ENCODE data around the gene LRRTM4. TPM values are rescaled to one million over a fixed set of nuclear protein-coding genes. Genes with fewer than 3 reads are reported as not detected.
"Not testable (repeated sequence)": the region's sequence is repeated elsewhere in the genome, so short reads cannot be mapped to it uniquely, and the experiment has no call there.

The LRRTM4 gene
- total RNA-seq, 2 donors from 2014 or later = 0.24 TPM; not detected in 1

- no peak overlapping the region for H3K4me3 ChIP-seq
- H3K27ac ChIP-seq = no peak overlapping the region
- no peaks in the 10 kb centered on the region for H3K36me3 ChIP-seq
- no peaks in the 10 kb centered on the region for H3K4me1 ChIP-seq
- no peak for TF ChIP-seq CTCF (IDR thresholded peaks at IDR 0.05)
- H3K9me3 ChIP-seq = no peaks in the 10 kb centered on the region
- no peaks in the 10 kb centered on the region for H3K27me3 ChIP-seq
- no peak for DNase-seq (ENCODE audit: low spot score)
These were observed 791.0 kb downstream of the LRRTM4 start for GRCh38 chr2:76731157-76731556.

- no peak overlapping the region for H3K27ac ChIP-seq
- H3K9me3 ChIP-seq = no peaks in the 10 kb centered on the region
- no peak for TF ChIP-seq CTCF (IDR thresholded peaks at IDR 0.05)
- H3K36me3 ChIP-seq = no peaks in the 10 kb centered on the region
- H3K4me3 ChIP-seq = no peak overlapping the region
- no peak for DNase-seq (ENCODE audit: low spot score)
- no peaks in the 10 kb centered on the region for H3K27me3 ChIP-seq
- H3K4me1 ChIP-seq = no peaks in the 10 kb centered on the region
These were observed 792.2 kb downstream of the LRRTM4 start for GRCh38 chr2:76730021-76730420.

GRCh38 chr2:76721226-76721625 lies 801.0 kb downstream of the LRRTM4 start:
- no peaks in the 10 kb centered on the region for H3K9me3 ChIP-seq
- no peak for DNase-seq (ENCODE audit: low spot score)
- no peaks in the 10 kb centered on the region for H3K4me1 ChIP-seq
- H3K36me3 ChIP-seq = no peaks in the 10 kb centered on the region
- TF ChIP-seq CTCF (IDR thresholded peaks at IDR 0.05) = no peak
- H3K4me3 ChIP-seq = no peak overlapping the region
- no peaks in the 10 kb centered on the region for H3K27me3 ChIP-seq
- no peak overlapping the region for H3K27ac ChIP-seq

GRCh38 chr2:76713312-76713711 lies 808.9 kb downstream of the LRRTM4 start:
- H3K4me1 ChIP-seq = no peaks in the 10 kb centered on the region
- no peaks in the 10 kb centered on the region for H3K27me3 ChIP-seq
- no peak for TF ChIP-seq CTCF (IDR thresholded peaks at IDR 0.05)
- H3K27ac ChIP-seq = no peak overlapping the region
- DNase-seq (ENCODE audit: low spot score) = no peak
- no peak overlapping the region for H3K4me3 ChIP-seq
- no peaks in the 10 kb centered on the region for H3K9me3 ChIP-seq
- H3K36me3 ChIP-seq = no peaks in the 10 kb centered on the region

GRCh38 chr2:76711490-76711889 lies 810.7 kb downstream of the LRRTM4 start:
- H3K27ac ChIP-seq = no peak overlapping the region
- no peaks in the 10 kb centered on the region for H3K36me3 ChIP-seq
- H3K27me3 ChIP-seq = no peaks in the 10 kb centered on the region
- no peak for DNase-seq (ENCODE audit: low spot score)
- no peaks in the 10 kb centered on the region for H3K9me3 ChIP-seq
- no peaks in the 10 kb centered on the region for H3K4me1 ChIP-seq
- TF ChIP-seq CTCF (IDR thresholded peaks at IDR 0.05) = no peak
- no peak overlapping the region for H3K4me3 ChIP-seq

GRCh38 chr2:76700894-76701293 lies 821.3 kb downstream of the LRRTM4 start:
- H3K4me3 ChIP-seq = no peak overlapping the region
- H3K4me1 ChIP-seq = no peaks in the 10 kb centered on the region
- TF ChIP-seq CTCF (IDR thresholded peaks at IDR 0.05) = no peak
- no peaks in the 10 kb centered on the region for H3K27me3 ChIP-seq
- H3K27ac ChIP-seq = no peak overlapping the region
- no peaks in the 10 kb centered on the region for H3K36me3 ChIP-seq
- H3K9me3 ChIP-seq = no peaks in the 10 kb centered on the region
- DNase-seq (ENCODE audit: low spot score) = no peak

GRCh38 chr2:76697998-76698713 lies 824.0 kb downstream of the LRRTM4 start:
- H3K4me1 ChIP-seq = not testable (repeated sequence)

More at GRCh38 chr2:76697998-76698713, 824.0 kb downstream of the LRRTM4 start:
- not testable (repeated sequence) for H3K27me3 ChIP-seq; H3K9me3 ChIP-seq; H3K36me3 ChIP-seq; H3K4me3 ChIP-seq; DNase-seq (ENCODE audit: low spot score); H3K27ac ChIP-seq

Data from right atrium auricular region (tissue), 2 donors.